Right lobe of liver (tissue), 6 donors: ENCODE data around the gene LRRN2. TPM values are rescaled to one million over a fixed set of nuclear protein-coding genes. Genes with fewer than 3 reads are reported as not detected.

Experiments used
- ATAC-seq, 4 donors: fragments of 200-7000 bp; cut with Tn5 transposase; one replicate each; pipeline ENCODE4 v1.9.1; 2020; ENCODE audit warnings: mild to moderate bottlenecking in 4 of 4, moderate library complexity in 4 of 4
- DNase-seq, 3 donors: peaks; one replicate each; pipeline ENCODE4 v3.0.0-alpha.2; 2020
- H3K27ac ChIP-seq, 3 donors: fragments of 200-600 bp; one replicate each; pipeline ENCODE4 v1.8.0; 2022
- H3K27me3 ChIP-seq, 2 donors: fragments of 200-600 bp; one replicate each; pipeline ENCODE4 v1.8.0; 2022
- H3K36me3 ChIP-seq, 4 donors: fragments of 200-600 bp; sonication (generic) in 1 of 4; one replicate each; pipeline versions ENCODE4 v1.5.1 to v1.8.0; 2017 to 2022; ENCODE audit warnings: control low read depth in 1 of 4
- H3K4me1 ChIP-seq, 4 donors: fragments of 200-600 bp; sonication (generic) in 1 of 4; one replicate each; pipeline versions ENCODE4 v1.5.1 to v1.8.0; 2017 to 2022; ENCODE audit warnings: control low read depth in 1 of 4
- H3K4me3 ChIP-seq, 3 donors: fragments of 200-600 bp; one replicate each; pipeline ENCODE4 v1.8.0; 2022
- H3K9me3 ChIP-seq, 4 donors: fragments of 200-600 bp; sonication (generic) in 1 of 4; one replicate each; pipeline versions ENCODE4 v1.5.1 to v1.8.0; 2017 to 2022; ENCODE audit warnings: control low read depth in 1 of 4
- POLR2A ChIP-seq: fragments of 450-650 bp; IDR thresholded peaks from one replicate; pipeline ENCODE4 v1.6.1; 2017; ENCODE audit warnings: antibody characterized with exemption, mild to moderate bottlenecking
- whole genome bisulfite sequencing: methylation state at CpG from one replicate; pipeline ENCODE4 v1.1.6; 2018; ENCODE audit warnings: low coverage, low lambda C conversion rate; ENCODE audit not compliant: insufficient coverage; ENCODE audit errors: missing lambda C conversion rate; 5-methylcytosine and 5-hydroxymethylcytosine counted together
- intact Hi-C, 2 donors: fragments of 100-400 bp; cut with DNase I; formaldehyde crosslinking; loops; one replicate each; pipeline versions ENCODE4 v1.11.2 to v1.14.1; 2022
- total RNA-seq, 6 experiments: library from RNA; depleted of rRNA in 2 of 6; stranded (reverse); fragments of >200 nt in 2 of 6; fragmentation: NEBNext Ultra II Directional in 3 of 6; extraction: Animal tissue kit (Norgen Biotek cat#: 25700) in 3 of 6; gene quantifications; one replicate each; pipeline versions ENCODE4 v1.1.0 to v1.2.4, GENCODE V29; 2016 to 2023
- TF ChIP-seq, protein P1 (sequence below), 4 donors: fragments of 200-600 bp in 3 of 4; fragments of 450-650 bp in 1 of 4; IDR thresholded peaks; one replicate each; pipeline versions ENCODE4 v1.5.1 to v1.8.0; 2016 to 2022; ENCODE audit warnings: antibody characterized with exemption in 4 of 4, mild to moderate bottlenecking in 2 of 4
- donor health status: DM: no; HTN: yes; CAD: no.
- donor health status: DM: no; HTN: no; CAD: no.
- donor health status: DM: no; HTN: no; CAD: no.
- donor health status: DM: no; HTN: yes; CAD: no.
- donor health status: DM: no; HTN: yes; CAD: no.

Gene LRRN2
- total RNA-seq, 6 experiments from 2014 or later = 0.07 to 0.78 (median 0.25) TPM

DNA sequence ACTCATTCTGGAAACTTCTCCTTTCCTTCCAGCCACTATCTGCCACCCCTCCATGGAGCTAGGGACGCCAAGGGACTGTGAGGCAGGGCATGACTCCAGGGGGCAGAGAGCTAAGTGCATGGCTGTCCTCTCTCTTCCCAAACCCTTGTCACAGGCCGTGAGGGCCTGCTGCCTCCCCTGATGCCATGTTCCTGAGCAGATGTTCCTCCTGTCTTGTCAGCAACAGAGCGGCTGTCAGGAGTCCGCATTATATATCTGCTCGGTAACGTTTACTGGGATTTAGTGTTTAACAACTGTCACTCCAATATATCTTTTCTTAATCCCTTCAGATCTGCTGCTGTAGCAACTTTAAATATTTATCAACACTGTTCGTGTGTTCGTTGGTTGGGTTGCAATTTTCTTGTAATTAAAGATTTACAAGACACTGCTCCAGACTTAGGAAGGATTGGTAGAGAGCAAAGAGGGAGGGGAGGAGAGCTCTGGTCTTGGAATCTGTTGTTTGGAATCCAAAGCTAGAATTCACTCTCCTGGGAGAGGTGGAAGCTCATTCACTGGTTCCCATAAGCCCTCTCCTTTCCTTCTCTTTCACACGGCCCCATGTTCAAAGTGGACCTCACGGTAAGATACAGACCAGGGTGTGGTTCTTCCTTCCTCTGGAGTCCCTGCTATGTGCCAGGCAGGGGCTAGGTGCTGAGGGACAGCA is 93.1 kb downstream of the LRRN2 start:
- no peak for TF ChIP-seq POLR2A
- TF ChIP-seq, protein P1, sequence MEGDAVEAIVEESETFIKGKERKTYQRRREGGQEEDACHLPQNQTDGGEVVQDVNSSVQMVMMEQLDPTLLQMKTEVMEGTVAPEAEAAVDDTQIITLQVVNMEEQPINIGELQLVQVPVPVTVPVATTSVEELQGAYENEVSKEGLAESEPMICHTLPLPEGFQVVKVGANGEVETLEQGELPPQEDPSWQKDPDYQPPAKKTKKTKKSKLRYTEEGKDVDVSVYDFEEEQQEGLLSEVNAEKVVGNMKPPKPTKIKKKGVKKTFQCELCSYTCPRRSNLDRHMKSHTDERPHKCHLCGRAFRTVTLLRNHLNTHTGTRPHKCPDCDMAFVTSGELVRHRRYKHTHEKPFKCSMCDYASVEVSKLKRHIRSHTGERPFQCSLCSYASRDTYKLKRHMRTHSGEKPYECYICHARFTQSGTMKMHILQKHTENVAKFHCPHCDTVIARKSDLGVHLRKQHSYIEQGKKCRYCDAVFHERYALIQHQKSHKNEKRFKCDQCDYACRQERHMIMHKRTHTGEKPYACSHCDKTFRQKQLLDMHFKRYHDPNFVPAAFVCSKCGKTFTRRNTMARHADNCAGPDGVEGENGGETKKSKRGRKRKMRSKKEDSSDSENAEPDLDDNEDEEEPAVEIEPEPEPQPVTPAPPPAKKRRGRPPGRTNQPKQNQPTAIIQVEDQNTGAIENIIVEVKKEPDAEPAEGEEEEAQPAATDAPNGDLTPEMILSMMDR (IDR thresholded peaks at IDR 0.05) = no peak
- H3K4me3 ChIP-seq = no peak overlapping the region
- H3K27ac ChIP-seq = no peak overlapping the region
- no peak for ATAC-seq
- intact Hi-C loops = no loop called here
- no peaks in the 10 kb centered on the region for H3K9me3 ChIP-seq
- WGBS = 60% methylated on average over 8 of the region's 10 CpGs
- no peaks in the 10 kb centered on the region for H3K36me3 ChIP-seq
- no peak for DNase-seq
- H3K27me3 ChIP-seq = no peaks in the 10 kb centered on the region
- no peaks in the 10 kb centered on the region for H3K4me1 ChIP-seq

DNA sequence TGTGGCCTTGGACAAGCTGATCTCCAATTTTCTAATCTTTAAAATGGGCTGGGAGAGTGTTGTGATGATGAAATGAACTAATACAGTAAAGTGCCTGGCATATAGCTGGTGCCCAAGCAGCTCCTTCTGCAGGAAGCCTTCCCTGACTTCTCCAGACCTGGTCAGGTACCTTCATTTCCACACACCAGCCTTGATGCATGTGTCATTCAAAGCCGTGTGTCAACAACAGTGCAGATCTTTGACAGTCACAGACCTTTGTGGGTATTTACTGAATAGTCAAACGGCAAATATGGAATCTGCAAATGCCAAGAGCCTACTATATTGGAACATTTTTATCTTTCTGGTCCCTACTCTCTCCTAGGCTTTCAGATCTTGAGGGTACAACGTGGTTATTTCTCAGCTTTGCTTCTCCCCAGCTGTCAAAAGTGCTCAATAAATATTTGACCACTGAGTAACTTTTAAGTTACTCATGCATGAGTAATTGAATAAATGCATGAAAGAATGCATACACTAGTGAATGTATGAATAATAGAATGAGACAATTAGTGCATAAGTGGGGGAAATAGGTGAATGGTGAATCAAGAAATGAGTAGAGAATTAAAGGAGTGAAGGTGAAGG is 94.0 kb downstream of the LRRN2 start:
- DNase-seq (no peak), ATAC-seq (no peak)
- H3K27me3 ChIP-seq = no peaks in the 10 kb centered on the region
- no peaks in the 10 kb centered on the region for H3K36me3 ChIP-seq
- no peaks in the 10 kb centered on the region for H3K4me1 ChIP-seq
- 62% methylated on average over 3 of the region's 3 CpGs for WGBS
- H3K27ac ChIP-seq = no peak overlapping the region
- intact Hi-C loops = no loop called here
- H3K4me3 ChIP-seq = no peak overlapping the region
- TF ChIP-seq POLR2A = no peak
- TF ChIP-seq, protein P1 (IDR thresholded peaks at IDR 0.05) = no peak
- H3K9me3 ChIP-seq = no peaks in the 10 kb centered on the region

DNA sequence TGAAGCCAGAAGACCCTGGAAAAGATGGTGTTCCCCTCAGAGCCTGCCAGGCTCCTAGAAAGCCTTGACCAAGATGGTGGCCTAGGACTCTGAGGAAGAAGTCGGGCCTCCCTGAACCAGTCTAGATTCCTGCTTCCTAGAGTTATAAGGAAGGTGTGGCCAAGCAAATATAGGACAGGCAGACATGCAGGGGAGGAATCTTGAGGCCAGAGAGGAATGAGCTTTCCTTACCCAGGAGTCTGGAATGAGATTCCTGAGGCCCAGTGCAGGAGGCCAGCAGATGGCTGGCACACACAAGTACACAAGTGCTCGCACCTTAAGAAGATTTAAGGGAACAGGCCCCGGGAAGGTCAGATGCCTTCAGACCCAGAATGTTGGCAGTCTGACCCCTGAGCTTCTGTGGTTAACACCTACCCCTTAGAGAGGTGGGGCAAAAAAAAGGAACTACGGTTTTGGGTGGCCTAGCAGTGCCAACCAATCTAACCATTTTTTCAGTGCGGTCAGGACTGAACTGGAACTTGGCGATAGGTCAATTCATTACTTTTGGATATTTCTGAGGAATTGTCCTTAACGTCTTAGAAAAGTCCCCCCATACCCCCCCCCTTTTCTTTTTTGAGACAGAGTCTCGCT is 96.0 kb downstream of the LRRN2 start:
- TF ChIP-seq POLR2A = no peak
- TF ChIP-seq, protein P1 (IDR thresholded peaks at IDR 0.05) = no peak
- no peaks in the 10 kb centered on the region for H3K27me3 ChIP-seq
- H3K36me3 ChIP-seq = no peaks in the 10 kb centered on the region
- H3K4me1 ChIP-seq = no peaks in the 10 kb centered on the region
- no peak overlapping the region for H3K27ac ChIP-seq
- intact Hi-C loops = no loop called here
- no peak for ATAC-seq
- DNase-seq = no peak
- H3K9me3 ChIP-seq = no peaks in the 10 kb centered on the region
- no peak overlapping the region for H3K4me3 ChIP-seq
- 61% methylated on average over 5 of the region's 8 CpGs for WGBS

DNA sequence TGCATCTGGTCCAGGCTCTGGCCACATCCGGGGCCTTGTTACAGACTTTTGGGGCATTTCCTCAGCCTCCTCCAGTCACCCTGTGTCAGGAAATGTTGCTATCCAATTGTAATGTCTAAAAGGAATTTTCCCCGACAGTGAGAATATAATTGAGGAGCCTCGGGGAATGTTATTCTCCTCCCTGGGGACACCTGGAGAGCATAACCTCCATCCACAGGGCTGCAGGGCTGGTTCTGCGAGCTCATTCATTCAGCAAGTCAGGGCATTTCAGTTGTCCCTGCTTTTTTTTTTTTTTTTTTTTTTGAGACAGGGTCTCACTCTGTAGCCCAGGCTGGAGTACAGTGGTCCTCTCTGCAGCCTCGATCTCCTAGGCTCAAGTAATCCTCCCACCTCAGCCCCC is 96.7 kb downstream of the LRRN2 start:
- H3K27me3 ChIP-seq = no peaks in the 10 kb centered on the region
- WGBS = 72% methylated on average over 5 of the region's 5 CpGs
- H3K4me3 ChIP-seq = no peak overlapping the region
- no peaks in the 10 kb centered on the region for H3K9me3 ChIP-seq
- intact Hi-C loops = no loop called here
- no peaks in the 10 kb centered on the region for H3K36me3 ChIP-seq
- H3K27ac ChIP-seq = no peak overlapping the region
- no peak for DNase-seq
- no peak for TF ChIP-seq POLR2A
- TF ChIP-seq, protein P1 (IDR thresholded peaks at IDR 0.05) = no peak
- no peaks in the 10 kb centered on the region for H3K4me1 ChIP-seq
- ATAC-seq = no peak
